ENCODE results near the gene STK39.

The STK39 gene

DNA sequence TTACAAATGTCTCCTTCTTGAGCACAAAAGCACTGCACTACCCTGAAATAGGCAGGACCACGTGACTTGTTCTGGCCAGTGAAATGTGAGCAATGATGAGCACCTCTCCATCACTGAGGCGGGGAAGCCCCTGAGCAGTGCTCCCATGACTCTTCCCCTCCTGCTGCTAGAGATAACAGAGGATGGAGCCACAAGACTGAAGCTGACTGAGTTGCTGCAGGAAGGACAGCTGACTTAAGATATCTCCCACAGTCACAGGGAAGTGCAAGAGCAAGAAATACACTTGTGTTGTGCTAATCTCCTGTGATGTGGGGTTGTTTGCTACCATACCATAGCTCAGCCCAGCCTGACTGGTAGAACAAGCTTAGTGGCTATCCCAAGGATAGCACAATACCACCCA lies 38.7 kb downstream of the STK39 start:
- DNase-seq (ENCODE audit: low read depth): no peak

DNA sequence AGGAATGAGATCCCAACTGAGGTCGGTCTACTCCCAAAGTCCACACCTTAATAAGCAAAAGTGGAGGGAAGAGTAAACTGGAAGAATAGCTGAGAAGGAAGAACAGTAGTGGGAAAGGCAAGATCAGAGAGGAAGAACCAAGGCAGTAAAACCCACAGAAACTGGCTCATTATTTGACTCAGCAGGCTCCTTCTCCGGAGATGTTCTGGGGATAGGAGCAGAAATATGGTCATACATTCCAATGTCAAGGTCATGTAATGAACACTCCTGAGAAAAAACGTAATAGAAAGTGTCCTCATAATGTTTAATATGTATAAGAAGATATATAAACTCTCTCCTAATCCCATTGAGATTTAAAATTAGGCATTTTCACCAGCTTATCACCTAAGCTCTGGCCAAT lies 39.5 kb downstream of the STK39 start:
- DNase-seq (ENCODE audit: low read depth): no peak

DNA sequence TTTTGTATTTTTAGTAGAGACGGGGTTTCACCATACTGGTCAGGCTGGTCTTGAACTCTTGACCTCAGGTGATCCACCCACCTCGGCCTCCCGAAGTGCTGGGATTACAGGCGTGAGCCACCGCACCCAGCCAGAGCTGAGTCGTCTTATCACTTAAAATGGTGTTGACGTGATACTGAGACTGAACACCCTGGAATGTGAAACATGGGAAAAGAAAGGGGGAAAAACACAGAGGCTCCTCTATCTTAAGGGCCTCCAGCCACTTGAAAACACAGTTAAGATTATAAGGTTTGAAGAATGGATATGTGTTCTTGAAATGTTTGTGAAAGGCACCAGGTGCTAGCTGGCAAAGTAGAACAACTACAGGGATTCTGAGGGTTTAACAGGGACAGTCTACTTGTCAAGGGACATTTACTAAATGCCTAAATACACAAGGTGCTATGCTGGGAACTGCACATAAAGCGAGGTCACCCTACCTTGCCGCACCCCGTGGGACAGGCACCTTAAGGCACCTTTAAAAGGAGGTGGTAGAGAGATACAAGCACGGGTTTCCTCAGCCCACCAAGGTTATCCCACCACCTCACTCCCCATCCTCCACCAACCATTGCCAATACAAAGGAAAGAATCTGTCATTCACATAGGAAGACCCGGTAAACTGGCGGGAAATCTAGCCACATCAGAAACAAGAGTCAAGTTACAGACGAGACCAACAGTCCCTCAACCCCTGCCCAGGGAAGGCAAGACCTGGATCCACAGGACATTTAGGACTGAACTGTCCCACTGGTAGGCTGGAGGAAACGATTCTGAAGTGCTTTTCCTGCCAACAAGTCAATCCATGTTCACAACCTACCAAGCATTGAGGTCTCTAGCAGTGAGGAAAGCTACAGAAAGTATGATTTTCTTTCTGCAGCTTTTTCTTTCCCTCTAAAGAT lies 43.4 kb downstream of the STK39 start:
- no peak for DNase-seq (ENCODE audit: low read depth)

DNA sequence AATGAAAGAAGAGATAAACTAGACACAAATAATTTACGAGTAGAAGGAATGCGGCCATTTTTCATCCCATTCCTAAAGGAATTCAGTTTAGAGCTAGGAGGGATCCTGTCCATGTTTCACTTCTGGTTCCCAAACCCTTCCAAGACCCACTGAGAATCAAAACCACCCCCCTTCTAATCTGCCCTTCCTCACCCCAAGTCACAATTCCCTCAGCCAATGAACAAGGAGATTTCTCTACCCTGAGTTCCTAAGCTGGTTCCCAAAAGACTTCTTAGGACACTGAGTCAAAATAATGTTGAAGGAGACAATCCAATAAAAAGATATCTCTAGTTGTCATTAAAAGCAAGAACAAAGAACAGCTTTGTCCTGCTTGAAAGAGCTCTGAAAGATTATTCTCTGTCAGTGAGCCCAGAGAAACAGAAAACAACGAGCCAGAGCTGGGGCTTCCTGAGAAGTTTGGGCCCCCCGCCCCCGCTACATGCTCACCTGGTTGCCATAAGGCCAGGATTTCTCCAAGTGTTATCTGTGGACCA lies 45.7 kb downstream of the STK39 start:
- DNase-seq (ENCODE audit: low read depth): no peak

GRCh38 chr2:168200930-168201583 lies 46.3 kb downstream of the STK39 start:
- no peak for DNase-seq (ENCODE audit: low read depth)

- no peak for DNase-seq (ENCODE audit: low read depth)
These were observed 48.8 kb downstream of the STK39 start for GRCh38 chr2:168198476-168199207.

- no peak for DNase-seq (ENCODE audit: low read depth)
These were observed 50.6 kb downstream of the STK39 start for GRCh38 chr2:168196764-168197180.

GRCh38 chr2:168194784-168195522 lies 52.4 kb downstream of the STK39 start:
- no peak for DNase-seq (ENCODE audit: low read depth)

GRCh38 chr2:168192839-168193616 lies 54.4 kb downstream of the STK39 start:
- DNase-seq (ENCODE audit: low read depth): no peak

DNA sequence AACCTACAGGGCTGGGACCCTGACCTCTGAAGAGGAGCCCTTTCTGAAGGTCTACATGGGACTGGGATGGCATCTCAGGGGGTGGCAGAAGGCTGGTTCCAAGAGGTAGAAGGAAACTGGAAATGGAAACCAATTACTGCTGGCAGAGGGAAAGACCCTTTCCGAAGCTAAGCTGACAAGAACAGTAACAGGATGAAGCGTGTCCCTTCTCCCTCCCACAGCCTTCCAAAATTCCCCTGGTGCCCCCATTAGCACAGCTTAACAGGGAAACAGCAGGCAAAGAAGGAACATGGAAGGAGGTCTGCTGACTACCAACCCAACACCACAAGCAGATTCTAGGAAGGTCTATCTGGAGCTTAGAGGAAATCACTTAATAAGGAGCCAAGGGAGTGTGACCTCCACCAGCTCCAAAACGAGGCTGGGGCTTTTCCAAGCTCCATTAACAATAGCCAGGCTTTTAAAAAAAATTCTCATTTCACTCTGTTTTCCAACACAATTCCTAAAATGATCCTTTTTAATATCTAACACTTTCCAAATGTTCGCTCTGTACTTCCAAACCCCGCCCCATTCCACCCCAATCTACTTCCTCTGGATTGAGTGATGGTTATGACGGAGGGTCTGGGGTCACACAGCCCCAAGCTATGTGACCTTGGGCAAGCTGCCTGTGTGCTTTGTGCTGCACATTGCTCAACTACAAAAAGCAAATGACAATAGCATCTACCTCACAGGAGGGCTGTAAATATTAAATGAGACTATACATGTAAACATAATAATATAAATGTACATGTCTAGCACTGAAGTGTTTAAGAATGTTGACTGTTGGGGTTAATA lies 55.2 kb downstream of the STK39 start:
- DNase-seq (ENCODE audit: low read depth): no peak

GRCh38 chr2:168190590-168191336 lies 56.6 kb downstream of the STK39 start:
- no peak for DNase-seq (ENCODE audit: low read depth)

- DNase-seq (ENCODE audit: low read depth): no peak
These were observed 57.4 kb downstream of the STK39 start for GRCh38 chr2:168189835-168190569.

- no peak for DNase-seq (ENCODE audit: low read depth)
These were observed 59.4 kb downstream of the STK39 start for GRCh38 chr2:168188002-168188401.

DNA sequence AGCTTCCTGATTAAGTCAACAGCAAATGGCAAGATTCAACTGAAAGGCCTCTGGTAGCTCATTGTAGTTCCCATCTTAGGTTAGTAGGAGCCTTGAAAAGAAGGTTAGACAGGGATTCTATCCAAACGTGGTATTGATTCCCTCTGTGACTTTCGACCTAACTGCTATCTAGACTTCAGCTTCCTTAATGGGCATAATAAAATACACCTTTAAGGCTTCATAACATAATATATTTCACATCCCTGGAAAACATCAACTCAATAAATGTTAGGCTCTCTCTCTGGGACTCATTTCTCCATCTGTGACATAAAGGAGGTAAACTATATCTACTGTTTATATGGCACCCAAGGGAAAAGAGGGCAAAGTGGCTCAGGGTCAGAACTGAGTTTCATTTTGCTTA lies 60.9 kb downstream of the STK39 start:
- DNase-seq (ENCODE audit: low read depth): no peak

DNA sequence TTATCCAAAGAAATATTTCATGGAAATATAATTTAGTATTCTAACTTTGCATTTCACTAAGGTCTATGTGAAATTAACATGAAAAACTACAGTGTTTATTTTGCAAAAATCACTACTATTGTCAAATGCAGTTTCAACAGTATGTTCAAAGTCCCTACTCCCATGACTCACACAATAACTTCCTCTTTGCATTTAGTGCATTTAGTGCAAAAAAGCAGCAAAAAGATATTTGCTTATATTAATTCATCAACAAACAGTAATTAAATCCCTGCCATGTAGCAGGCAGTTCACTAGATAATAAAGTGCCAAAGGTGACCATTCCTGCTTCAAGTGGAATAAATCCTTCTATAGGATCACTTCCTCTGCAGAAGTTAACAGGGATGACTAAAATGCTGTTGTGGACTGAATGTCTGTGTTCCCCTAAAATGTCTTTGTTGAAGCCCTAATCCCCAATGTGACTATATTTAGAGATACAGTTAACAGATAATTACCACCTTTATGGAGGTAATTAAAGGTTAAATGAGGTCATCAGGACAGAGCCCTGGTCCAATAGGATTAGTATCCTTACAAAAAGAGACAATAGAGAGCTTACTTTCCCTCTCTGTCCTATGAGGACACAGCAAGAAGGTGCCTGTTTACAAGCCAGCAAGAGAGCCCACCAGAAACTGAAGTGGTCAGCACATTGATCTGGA lies 61.7 kb downstream of the STK39 start:
- DNase-seq (ENCODE audit: low read depth): no peak

- no peak for DNase-seq (ENCODE audit: low read depth)
These were observed 62.5 kb downstream of the STK39 start for GRCh38 chr2:168184681-168185513.
